Astrocyte of the cerebellum (primary cell): Measurements from ENCODE around the gene MYH7.
"Not testable (repeated sequence)": the region's sequence is repeated elsewhere in the genome, so short reads cannot be mapped to it uniquely, and the experiment has no call there.

Experiments
- DNase-seq: peaks from one replicate; pipeline ENCODE4 v3.0.0-alpha.2; 2011; ENCODE audit warnings: low read depth
- H3K4me3 ChIP-seq: 2 replicates; pipeline ENCODE4 v1.5.1; 2011; ENCODE audit warnings: mild to moderate bottlenecking, low read depth, low read length, moderate library complexity
- CTCF ChIP-seq: IDR thresholded peaks from 2 replicates; pipeline ENCODE4 v1.5.1; 2012; ENCODE audit warnings: low read length, low read depth, moderate library complexity, mild to moderate bottlenecking; ENCODE audit errors: missing control alignments
- in situ Hi-C: cut with HindIII; loops from 2 replicates; pipeline ENCODE4 v1.10.0; 2017; ENCODE audit warnings: low sequenced_read_pairs

MYH7 gene

DNA sequence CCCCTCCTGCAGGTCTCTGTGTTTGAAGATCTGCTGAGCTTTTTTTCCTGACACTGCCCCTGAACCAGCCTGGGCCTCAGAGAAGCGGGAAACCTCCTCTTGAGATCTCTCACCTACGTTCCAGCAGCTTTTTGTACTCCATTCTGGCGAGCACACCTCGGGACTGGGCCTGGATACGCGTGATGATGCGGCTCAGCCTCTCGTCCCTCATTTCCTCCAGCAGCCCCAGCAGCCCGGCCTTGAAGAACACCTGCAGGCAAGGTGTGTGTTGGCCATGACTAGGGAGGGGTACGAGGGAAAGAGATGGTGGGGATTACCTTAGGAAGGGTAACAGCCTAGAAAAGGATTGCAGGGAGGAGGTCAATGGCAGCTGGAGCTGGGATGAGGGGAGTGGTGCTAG, 10.3 kb downstream of the MYH7 start:
- TF ChIP-seq CTCF, result no peak
- H3K4me3 ChIP-seq, result no peak overlapping the region
- in situ Hi-C loops, result no loop called here
- DNase-seq, result no peak

DNA sequence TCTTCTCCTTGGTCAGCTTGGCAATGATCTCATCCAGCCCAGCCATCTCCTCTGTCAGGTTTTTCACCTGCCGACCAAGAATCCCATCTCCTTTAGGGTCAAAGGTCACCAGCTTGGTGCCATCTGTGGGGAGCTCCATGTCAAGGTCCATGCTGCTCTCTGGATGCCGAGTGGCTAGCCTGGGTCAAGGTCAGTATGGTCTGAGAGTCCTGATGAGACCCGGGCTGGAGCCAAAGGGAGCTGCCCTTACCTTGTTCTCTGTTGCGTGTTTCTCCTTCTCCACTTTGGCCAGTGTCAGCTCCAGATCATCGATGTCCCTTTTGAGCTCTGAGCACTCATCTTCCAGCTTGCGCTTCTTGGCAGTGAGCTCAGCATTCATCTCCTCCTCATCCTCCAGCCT, 11.8 kb downstream of the MYH7 start:
- TF ChIP-seq CTCF, result no peak
- no peak for DNase-seq
- in situ Hi-C loops, result no loop called here
- H3K4me3 ChIP-seq, result no peak overlapping the region

DNA sequence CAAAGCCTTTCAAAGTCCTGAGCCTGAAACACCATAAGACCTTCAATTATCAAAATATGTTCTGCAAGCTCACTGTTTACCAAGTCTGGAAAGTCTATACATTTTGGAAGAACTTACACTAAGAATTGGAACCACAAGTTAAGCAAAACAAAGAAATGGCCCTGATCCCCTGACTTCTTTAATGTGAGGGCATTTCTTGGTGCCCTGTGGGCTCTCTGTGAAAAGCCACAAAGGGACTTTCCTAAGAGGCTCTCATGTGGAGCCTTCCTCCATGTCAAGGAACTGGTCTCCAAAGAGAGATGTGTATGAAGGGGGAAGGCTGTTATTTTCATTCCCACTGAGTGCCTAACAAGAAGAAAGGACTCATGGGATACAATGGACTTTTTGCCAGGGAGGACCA, 13.9 kb downstream of the MYH7 start:
- DNase-seq, result no peak
- in situ Hi-C loops, result no loop called here

DNA sequence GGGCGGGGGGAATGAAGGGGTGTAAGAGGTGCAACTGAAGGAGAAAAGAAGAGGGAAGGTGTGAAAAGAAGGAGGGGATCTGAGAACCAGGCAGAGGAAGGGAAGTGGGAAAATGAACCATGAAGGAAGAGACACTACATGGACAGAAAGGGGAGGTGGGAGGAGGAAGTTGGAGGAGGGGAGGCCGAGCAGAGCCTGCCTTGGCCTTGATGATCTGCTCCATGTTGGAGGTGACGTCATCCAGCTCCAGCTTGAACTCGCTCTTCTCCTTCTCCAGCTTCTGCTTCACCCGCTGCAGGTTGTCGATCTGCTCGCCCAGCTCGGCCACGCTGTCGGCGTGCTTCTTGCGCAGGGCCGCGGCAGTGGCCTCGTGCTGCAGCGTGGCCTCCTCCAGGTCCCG, 15.8 kb downstream of the MYH7 start:
- in situ Hi-C loops, H3K4me3 ChIP-seq, DNase-seq: not testable (repeated sequence)

More for the DNA sequence above, 13.9 kb downstream of the MYH7 start:
- no peak for TF ChIP-seq CTCF
- H3K4me3 ChIP-seq, result no peak overlapping the region

- in situ Hi-C loops, result no loop called here
- TF ChIP-seq CTCF, result no peak
- no peak for DNase-seq
- H3K4me3 ChIP-seq, result no peak overlapping the region
These were observed 17.4 kb downstream of the MYH7 start for GRCh38 chr14:23418021-23418420.

DNA sequence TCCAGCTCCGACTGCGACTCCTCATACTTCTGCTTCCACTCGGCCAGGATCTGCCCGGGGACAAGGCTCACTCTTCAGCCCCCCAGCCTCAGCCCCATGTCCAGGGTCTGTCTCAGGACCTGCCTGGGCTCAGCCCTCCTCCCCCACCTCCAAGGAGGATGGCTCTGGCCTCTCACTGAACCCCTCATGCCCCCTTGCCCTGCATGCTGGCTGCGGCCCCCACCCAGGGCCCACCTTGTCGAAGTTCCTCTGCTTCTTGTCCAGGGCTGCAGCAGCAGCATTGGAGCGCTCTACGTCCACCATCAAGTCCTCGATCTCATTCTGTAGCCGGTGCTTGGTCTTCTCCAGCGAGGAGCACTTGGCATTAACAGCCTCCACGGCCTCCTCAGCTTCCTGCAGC, 18.2 kb downstream of the MYH7 start:
- DNase-seq, H3K4me3 ChIP-seq, in situ Hi-C loops: not testable (repeated sequence)

DNA sequence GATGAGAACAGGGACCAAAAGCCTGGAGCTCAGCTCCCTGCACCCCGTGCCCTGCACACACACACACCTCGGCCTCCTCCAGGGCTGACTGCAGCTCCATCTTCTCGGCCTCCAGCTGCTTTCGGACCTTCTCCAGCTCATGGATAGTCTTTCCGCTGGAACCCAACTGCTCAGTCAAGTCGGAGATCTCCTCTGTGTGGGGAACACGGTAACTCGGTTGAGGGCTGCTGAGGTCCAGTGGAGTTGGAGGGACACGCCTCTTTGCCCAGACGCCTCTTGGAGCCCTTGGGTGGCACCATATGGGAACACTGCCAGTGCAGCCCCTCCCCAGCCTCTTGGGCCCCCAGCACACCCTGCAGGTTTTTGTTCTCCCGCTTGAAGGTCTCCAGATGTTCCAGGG, 18.7 kb downstream of the MYH7 start:
- DNase-seq, result no peak
- H3K4me3 ChIP-seq, result no peak overlapping the region
- in situ Hi-C loops, result no loop called here
- TF ChIP-seq CTCF, result no peak
